Hepatocyte (in vitro differentiated cells): ENCODE measurements around the gene GSTM5.

ENCODE experiments used
- EZH2 ChIP-seq: fragments of 200-600 bp; sonication (generic); IDR thresholded peaks from 2 replicates; pipeline ENCODE4 v1.6.1; 2016; ENCODE audit warnings: antibody characterized with exemption, mild to moderate bottlenecking, borderline replicate concordance
- EZH2phosphoT487 ChIP-seq: fragments of 200-600 bp; sonication (generic); IDR thresholded peaks from one replicate; pipeline ENCODE4 v1.6.1; 2018; ENCODE audit warnings: antibody characterized with exemption, mild to moderate bottlenecking, low read depth, moderate library complexity; ENCODE audit not compliant: unreplicated experiment, severe bottlenecking
- TF ChIP-seq, protein P1 (sequence below): fragments of 200-600 bp; sonication (generic); IDR thresholded peaks from 2 replicates; pipeline ENCODE4 v1.5.1; 2016; ENCODE audit warnings: antibody characterized with exemption, mild to moderate bottlenecking; ENCODE audit not compliant: poor library complexity

DNA sequence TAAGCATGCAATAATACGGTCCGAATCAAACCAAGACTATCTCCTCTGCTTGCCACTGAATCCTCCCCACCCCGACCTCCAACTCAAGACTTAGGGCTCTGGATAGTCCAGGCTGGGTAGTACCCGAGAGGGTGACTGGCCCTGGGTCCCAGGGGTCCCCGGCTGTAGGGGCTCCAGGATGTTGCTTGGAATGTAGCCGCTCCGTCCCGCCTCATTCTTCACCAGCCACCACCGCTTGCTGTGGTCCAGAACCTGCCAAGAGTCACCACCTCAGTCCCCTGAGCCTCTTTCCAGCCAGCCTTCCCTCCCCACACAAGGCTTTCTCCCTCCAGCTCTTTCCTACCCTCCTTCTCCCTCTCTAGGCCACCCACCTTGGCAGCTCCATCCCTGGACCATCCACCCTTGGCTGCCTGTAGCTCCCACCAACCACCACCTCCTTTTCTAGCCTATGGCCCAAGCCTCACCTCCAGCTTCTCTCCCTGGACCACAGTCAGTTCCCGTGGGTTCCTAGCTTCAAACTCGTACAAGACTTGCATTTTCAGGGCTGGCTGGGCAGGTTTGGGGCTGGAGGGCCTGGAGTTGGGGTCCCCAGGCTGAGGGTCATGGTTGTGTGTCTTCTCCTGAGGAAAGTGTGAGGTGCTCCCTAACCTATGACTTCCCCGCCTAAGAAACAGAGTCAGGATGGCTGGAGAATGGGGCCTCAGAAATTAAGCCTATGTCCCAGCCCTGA lies 39.6 kb downstream of the GSTM5 start:
- TF ChIP-seq, protein P1, sequence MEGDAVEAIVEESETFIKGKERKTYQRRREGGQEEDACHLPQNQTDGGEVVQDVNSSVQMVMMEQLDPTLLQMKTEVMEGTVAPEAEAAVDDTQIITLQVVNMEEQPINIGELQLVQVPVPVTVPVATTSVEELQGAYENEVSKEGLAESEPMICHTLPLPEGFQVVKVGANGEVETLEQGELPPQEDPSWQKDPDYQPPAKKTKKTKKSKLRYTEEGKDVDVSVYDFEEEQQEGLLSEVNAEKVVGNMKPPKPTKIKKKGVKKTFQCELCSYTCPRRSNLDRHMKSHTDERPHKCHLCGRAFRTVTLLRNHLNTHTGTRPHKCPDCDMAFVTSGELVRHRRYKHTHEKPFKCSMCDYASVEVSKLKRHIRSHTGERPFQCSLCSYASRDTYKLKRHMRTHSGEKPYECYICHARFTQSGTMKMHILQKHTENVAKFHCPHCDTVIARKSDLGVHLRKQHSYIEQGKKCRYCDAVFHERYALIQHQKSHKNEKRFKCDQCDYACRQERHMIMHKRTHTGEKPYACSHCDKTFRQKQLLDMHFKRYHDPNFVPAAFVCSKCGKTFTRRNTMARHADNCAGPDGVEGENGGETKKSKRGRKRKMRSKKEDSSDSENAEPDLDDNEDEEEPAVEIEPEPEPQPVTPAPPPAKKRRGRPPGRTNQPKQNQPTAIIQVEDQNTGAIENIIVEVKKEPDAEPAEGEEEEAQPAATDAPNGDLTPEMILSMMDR, result no peak
- no peak for TF ChIP-seq EZH2
- TF ChIP-seq EZH2phosphoT487, result no peak
